GM18498 (cell line): ENCODE measurements around the gene DPYD.

Source experiments
- ATAC-seq: cut with Tn5 transposase; IDR thresholded peaks from one replicate; pipeline ENCODE4 v1.9.1; 2021; ENCODE audit warnings: mild to moderate bottlenecking, moderate library complexity; ENCODE audit not compliant: unreplicated experiment

Gene DPYD

DNA sequence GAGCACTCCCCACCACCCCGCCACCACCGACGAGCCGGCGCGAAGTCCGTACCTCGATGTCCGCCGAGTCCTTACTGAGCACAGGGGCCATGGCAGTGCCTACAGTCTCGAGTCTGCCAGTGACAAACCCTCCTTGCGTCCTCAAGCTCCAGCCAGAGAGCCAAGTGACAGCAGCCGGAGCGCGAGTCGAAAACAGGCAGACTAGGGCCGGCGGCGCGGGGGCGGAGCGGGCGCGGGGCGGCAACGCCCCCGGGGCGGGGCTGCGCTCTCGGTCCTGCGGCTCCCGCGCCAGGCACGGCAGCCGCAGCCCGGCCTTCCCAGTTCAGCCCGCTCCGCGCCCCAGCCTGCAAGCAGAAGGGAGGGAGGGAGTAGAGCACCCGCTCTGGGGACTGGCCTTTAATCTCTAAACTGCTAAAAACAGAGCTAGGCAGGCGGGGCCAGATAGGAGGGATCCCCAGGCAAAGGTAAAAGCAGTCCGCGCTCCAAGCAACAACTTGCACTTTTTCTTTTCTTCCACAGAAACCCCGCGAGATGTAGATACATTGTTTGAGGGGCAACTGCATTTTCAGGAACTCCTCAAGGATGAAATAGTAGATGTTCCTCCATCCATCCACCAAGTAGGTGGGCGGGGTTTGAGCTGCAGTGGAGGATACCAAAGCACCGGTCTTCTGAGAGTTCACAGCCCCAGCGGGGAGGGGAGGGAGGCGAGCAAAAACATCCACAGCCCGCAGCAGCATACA is at the start of gene DPYD:
Gene DPYD (minus strand): TSS at position 203 of the 740 bp plus-strand sequence. CDS start 112 bp downstream, at position 91.
- peak; percentile 92 for ATAC-seq

DNA sequence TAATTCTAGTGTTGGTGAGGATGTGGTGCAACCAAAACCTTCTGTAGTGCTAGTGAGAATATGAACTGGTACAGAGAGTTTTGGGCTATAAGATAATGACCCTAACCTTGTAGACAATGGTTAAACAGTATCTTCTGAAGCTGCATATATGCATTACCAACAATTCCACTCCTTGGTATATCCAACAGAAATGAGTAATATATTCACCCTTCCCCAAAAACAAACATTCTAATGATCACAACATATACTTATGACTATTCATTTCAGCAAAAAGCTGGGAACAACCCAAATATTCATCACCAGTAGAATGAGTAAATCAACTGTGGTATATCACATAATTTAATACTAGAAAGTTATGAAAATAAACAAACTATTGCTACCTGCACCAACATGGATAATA is 39.6 kb upstream of the DPYD start:
- no peak for ATAC-seq

DNA sequence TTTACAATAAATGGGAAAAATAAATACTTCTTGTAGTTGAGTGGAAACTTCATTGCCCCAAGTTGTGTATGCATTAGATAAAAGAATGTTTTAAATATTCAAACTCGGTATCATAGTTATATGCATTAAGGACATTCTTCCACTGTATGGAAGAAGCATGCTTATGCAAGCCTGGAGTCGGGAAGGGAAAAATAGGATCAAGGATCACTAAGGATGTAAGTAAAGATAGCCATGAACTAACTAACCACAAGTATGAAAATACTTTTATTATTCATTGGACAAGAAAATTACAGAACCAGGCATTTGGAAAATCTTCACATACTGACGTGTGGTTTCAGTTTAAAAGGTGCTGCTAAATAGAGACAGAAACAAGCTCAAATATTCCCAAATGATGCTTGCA is 26.9 kb upstream of the DPYD start:
- ATAC-seq = no peak

DNA sequence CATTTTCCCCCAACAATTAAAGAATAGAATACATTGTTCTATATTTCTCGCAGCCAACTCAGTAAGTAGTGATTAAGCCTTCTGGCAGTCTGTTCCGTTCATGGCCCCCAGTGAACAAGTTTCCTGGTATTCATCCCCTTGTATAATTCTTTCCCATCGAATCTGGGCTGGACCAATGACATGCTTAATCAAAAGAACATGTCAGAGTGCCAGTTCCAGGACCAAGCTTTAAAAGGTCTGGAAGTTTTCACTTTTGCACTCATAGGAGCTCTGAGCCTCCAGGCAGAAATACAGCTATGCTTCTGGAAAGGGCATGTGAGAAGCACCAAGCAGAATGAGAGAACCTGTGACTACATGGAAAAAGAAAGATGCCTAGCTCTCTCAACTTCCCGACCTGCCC is 22.5 kb upstream of the DPYD start:
- no peak for ATAC-seq

DNA sequence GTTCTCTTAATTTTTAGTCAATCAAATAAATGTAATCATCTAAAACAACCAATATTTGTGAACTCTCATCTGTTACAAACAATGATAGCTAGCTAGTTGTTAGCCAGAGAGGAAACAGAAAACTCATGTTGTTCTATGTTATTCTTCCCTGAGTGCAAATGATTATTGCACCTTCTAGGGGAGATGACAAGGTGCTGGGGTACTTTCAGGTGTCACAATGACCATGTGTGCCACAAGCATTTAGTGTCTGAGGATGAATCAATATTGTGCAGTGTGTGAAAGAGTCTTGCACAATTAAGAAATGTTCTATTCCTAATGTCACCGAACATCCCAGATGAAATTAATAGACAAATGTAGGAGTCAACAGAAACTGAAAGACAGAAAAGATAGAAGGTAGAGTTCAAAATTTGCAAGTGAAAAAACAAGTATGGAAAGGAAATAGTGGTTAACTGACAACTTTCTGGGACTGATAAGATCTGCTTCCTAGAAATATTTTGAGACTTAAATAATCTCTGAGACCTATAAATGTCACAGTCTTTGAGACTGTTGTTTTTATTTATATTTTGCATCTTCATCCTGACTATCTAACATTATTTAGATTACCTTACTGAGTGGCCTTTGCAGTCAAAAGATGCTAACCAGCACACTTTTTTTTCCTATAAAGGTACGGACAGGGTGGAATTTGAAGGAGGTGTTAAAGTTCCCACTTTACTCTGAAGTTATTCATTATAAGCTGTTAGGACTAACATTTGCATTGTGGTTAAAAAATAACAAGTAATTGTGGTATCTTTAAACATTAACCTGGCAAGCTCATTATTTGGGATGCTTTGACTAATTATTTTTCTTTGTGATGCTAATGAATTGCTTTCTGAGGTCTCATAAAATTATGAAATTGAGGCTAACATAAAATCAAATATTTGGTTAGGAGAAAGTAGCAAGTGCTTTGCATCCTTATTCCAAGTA is 21.6 kb upstream of the DPYD start:
- no peak for ATAC-seq

DNA sequence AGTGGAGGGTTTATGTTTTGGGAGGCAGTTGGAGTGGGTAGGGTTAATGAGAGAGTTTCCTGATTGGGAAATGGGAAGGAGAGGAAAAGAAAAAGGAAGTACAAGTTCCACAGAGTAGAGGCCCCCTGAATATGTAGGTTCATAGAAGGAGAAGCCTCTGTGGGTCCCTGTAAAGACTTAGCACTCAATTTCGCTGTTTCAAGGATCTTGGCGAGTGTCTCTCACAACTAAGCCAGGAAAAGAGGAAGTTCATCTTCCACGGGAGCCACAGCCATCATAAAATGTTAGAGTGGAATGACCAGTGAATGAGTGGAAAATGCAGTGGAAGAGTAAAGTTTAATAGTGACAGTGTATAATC is 17.4 kb upstream of the DPYD start:
- ATAC-seq = no peak

DNA sequence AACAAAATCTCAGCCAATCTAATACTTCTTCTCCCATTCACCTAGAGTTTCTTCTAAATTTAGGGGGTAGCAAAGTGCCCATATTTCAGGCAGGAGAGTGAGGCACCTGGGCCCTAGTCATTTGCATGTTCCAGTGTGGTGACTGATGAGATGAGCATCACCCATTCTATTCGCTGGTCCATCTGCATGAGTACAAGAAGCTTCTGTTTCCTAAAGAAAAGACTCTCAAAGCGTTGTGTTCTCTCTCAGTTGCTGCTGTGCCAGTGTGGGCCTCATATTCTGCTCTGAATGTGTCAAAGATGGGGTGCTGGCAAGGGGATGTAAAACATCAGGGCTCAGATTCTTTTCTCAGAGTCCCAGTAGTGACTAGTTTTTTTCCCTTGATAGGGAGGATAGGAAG is 16.1 kb upstream of the DPYD start:
- ATAC-seq = no peak

DNA sequence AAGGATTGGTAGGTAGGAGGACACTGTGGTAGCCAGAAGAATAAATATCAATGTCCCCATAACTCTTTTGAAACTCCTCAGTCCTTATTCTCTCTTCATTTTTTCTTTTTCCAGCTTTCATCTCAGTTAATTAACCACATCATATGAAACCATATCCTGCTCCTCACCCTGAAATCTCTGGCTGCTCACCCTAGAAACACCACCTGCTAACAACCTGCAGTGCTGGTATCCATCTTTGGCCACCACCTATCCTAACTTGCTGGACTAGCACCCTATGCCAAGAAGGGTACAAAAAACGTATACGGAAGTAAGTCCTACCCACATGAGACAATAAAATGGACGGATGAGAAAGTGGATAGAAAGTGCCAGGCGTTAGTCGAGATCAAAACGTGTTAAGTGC is 13.7 kb upstream of the DPYD start:
- ATAC-seq = no peak

DNA sequence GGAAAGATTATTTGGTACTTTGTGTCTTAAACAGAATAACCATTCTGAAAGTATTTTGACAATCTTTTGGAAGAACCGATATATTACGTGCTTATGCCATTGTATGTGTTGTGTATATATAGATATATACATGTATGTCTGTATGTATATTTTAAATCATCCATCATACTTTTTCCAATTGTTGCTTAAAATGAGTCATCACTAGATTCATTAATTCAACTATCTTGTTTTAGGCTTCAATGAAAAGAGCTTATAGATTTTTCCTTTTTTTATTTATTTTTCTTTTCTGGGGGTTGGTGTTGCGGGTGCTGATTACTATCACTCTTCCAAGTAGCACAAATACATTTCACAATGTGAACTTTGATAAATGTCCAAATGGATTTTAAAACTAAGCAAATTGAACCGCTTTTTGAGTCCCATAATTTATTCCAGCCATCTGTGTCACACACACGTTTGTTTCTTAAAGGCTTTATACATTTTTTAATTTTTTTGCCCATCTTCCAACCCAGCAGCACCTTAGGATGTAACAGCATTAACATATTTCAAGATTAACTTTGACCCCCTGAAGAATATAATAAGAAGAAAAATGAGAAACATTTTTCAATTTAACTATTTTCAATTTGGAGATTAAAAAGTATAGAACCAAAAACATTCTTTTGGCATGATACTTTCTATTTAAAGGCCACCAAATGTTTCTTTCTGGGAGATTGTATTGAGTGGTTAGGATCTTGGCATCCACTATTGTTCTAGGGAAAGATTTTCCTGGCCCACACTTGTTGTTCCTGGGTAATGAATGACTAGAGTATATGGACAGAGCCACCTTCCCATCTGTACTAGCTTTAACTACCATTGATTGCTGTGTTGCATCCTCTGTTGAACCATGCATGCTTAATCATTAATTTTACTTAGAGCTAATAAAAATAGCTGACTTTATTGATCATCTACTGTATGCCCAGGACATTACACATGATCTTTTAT is 9.3 kb upstream of the DPYD start:
- ATAC-seq = no peak

DNA sequence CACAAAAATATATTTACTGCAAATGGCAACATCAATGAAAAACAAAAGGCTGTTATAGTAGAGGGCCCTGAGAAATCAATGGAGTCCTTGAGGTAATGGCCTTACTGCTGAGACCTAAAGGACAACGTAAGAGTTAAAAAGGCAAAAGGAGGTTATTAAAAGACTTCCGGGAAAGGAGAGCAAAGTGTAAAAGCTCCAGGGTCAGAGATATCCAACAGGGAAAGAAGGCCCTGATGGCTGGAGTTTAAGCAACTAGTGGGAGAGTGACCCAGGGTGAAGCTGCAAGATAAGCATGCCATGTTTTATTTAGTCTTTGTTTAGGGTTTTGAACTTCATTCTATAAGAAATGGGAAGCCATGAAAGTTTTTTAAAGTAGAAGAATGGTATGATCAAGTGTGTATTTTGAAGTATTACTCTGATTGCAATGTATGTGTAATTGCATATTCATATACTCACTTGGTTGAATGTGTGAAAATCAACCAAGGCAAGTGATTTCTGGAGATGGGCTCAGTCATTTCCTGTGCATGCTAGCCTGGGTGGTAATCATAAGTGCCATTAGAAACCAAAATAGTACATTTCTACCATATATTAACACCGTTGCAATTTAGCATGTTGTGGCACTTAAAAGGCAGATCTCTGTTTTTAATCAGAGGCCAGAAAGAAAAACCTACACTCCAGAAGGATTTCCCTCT is 5.3 kb upstream of the DPYD start:
- ATAC-seq = no peak

DNA sequence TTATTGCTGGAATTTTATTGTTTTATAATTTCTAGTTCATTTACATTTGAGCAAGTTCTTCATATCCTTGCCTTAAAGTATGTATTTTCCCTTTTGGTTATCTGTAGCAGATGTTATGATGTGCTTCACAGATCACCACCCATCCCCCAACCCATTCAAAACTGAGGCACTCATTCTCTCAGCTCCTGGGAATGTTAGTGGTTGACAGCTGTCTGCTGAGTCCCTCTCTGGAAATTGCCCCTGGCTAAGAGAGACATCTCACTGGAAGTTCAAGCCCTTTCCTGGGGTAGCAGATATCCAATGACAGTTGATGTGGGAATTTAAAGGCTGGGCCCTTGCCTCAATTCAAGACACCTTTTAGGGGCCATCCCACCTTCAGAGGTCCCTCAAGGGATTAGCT is 4.3 kb upstream of the DPYD start:
- ATAC-seq = no peak

DNA sequence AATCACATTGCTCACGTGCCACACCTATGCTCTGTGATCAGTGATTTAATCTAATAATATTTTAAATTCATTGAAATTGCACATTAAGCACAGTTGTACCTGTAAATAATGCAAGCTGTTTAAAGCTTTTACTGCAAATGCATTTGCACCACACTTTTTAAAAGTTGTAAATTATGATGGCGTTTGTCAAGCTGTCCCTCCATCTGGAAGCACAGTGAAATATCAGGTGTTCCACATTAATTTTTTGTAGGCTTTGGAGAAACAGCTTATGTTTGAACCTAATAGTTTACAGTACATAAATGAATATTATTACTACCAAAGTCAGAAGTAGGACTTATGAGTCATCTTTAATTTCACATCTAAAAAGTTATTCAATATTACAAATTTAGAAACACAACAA is 3.0 kb upstream of the DPYD start:
- ATAC-seq = no peak

DNA sequence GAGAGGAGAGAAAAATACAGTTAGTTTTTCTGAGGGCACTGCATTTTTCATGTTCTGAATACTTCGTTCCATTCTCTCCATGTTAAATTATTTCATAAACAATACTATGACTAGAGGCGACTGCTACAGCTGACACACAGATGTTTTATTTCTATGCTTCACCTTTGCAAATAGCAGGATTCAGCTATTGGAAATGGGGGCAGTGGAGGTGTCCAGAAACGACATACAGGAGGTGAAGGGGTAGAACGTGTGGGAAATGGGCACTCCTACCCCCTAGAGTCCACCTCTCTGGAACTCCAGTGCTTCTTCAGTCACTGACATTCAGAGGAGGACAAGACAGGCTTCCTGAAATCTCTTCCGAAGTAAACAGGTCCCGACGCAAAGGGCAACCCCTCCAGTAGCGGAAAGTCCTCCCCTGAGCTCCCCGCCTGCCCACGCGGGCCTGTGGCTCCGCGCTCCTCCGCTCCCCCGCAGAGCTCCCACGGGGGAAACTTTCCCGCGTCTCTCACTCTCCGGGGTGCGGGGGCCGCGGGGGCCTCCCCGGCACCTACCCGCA is 480 bp downstream of the DPYD start:
- peak; percentile 39 for ATAC-seq

DNA sequence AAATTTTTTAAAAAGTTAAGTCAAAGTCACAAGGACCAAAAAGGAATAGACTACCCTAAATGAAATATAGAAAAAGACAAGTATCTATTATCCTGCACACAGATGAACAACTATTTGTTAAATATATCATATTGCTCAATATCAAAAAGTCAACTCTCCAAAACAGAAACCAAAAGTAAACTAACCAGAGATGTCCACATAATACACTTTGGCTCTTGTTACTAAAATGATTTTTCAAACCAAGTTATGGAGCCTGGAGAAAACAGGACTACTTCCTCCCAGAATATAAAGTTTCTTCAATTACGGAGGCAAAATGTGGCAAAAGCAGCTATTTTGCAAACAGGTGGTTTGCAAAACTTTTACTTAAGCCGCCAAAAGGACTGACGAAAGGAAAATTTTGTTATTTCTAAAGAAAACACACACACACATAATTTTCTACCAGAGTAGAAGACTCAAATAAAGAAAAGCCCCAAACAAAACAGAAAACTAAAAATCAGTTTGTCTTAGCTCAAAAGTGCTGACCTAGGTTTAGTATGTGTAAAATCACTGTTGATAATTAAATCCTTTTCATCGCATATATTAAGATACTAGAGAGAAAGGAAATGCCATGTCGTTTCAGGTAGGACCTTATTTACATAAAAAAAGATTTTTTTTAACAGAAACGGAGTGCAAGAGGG is 1.1 kb downstream of the DPYD start:
- no peak for ATAC-seq

DNA sequence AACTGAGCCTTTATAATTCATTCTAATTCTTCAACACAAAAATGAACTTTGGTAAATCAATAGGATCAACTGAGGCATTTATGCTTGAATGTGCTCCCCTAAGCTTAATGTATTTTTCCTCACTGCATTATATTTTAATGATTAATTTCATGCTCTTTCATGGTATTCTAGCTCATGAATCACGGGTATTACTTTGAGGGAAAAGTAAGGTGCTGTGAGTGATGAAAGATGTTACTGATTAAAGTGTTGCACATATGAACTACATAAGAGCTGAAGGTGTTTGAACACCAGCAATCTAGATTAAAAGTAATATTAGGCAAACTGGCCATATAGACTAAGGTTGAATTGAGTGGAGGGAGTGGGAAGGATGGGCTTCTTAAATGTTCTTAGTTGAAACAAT is 1.9 kb downstream of the DPYD start:
- no peak for ATAC-seq

DNA sequence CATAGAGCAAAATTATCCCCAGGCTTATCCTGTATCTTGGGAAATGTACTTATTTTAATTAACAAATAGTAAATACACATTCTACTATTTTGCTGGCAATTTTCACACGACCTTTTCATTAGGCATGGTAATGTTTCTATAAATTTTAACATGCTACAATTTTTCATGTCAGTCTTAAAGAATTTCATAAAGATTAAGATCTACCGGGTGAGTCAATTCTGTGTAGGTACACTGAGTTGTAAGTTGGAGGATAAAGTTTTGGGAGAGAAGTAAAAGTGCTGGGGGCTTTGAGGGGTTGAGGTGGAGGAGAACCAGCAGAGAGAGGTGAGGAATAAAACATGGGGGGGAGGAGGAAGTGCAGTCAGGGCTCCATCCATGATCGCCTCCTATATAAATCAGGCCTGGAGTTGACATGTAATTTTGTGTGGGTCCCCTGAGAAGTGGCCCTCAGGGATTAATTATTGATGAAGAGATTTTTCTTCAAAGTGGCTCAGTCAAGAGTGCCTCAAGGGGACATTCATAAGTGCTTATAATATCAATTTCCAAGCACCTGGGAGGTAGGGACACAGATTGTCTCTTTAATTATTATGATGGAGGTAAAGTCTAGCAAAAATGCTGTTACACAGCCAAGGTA is 7.2 kb downstream of the DPYD start:
- no peak for ATAC-seq

DNA sequence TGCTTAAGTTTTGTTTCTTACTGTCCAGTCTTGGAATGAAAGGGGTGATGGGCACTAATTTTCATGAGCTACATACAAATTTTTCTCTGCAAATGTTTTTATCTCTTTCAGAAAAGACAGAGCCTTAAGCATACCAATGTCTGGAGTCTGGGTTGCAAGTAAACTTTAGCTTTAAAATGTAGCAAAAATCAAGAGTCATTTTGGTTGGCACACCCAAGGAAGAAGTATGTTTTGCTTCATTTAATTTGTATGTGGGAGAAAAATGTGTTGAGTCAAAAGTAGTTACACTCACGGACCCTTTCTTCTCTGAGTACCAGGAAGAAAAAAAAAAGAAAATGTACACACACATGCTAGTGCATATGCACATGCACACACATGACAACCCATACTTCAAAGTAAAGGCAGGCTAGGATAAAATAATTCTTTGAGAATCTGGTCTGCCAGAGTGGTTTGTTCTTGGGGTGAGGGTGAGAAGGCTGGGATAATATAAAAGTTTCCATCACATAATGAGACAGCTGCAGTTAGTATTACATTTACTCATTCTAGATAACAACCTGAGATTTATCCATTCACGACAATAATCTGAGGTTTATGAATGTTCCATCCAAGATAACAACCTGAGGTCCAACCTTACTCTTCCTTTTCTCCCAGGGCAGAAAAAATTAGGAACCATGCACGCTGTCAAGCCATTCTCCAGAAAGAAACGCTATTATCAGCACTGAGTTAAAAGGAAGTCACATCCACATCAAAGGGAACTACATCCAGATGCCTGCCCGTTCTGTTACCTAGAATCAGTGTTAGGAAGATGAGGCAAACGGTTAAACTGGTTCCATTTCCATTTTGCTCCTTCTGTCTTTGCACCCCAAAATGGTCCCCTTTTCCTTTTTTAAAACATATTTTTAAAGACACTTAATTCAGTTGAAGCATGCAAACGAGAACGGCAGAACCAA is 9.3 kb downstream of the DPYD start:
- ATAC-seq = no peak

DNA sequence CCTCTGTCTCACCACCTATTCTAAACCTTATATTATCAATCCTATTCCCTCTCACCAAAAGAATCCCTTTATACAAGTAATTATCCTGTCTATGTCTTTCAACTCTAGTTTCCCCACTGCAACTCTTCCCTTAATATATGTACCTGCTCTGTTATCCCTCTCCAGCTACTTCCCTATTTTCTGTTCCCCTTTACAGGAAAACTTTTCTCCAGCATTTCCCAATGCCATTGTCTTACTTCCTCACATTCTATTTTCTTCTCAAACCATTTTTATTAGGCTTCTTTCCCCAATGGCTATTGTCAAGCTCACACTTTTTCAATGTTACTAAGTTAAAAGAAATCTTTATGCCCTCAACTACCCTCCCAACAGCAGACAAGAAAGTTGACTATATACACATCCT is 11.6 kb downstream of the DPYD start:
- no peak for ATAC-seq
